HCT116 (cell line): ENCODE measurements around the gene ZNF507. TPM values are rescaled to one million over a fixed set of nuclear protein-coding genes. Genes with fewer than 3 reads are reported as not detected.
A peak's percentile ranks its signal among the peaks of the same experiment; 100 is the strongest.

Experiments used
- ATAC-seq: fragments of 200-7000 bp; cut with Tn5 transposase; 2 replicates; pipeline ENCODE4 v1.9.1; 2020; ENCODE audit warnings: mild to moderate bottlenecking, moderate library complexity
- BruUV-seq: library from RNA; stranded (reverse); fragments of 400-500 nt; replicated peaks from 2 replicates; lab custom pipeline; 2021; lab: Mats Ljungman, UMichigan
- CTCF ChIA-PET: fragments of 300-600 bp; sonication (Branson Sonifier 250); formaldehyde crosslinking; loops from one replicate; lab custom pipeline; 2021; ENCODE audit warnings: antibody characterized with exemption; lab: Charles Lee
- POLR2A ChIA-PET: fragments of 300-600, 350-600 bp; sonication (Branson Sonifier 250); formaldehyde crosslinking; loops from one replicate; lab custom pipeline; 2021; ENCODE audit warnings: antibody characterized with exemption; lab: Charles Lee
- RAD21 ChIA-PET, 2 experiments: fragments of 300-600 bp; sonication (Branson Sonifier 250); formaldehyde crosslinking; loops; one replicate each; lab custom pipeline; 2023; ENCODE audit warnings: low total read pairs in 2 of 2; ENCODE audit not compliant: uncharacterized antibody in 2 of 2, unreplicated experiment in 2 of 2, low non-redundant PET in 1 of 2; lab: Charles Lee
- DNase-seq: peaks from one replicate; pipeline ENCODE4 v3.0.0-alpha.2; 2010; ENCODE audit warnings: low read depth, low spot score
- H2AFZ ChIP-seq: fragments of 200-600 bp; shearing (Covaris generic), sonication (generic); 2 replicates; pipeline ENCODE4 v1.6.1; 2017; ENCODE audit warnings: low read depth, mixed run types, mixed read lengths, antibody characterized with exemption, low read length; ENCODE audit not compliant: poor library complexity, severe bottlenecking
- H3K27ac ChIP-seq: 2 replicates; pipeline ENCODE4 v1.5.1; 2012; ENCODE audit warnings: low read depth, low read length
- H3K27me3 ChIP-seq: fragments of 200-600 bp; sonication (generic); 2 replicates; pipeline ENCODE4 v1.6.1; 2016; ENCODE audit warnings: mixed run types, low read length, mixed read lengths; ENCODE audit not compliant: insufficient read depth
- H3K36me3 ChIP-seq, 2 experiments: fragments of 200-500 bp in 1 of 2; fragments of 200-600 bp in 1 of 2; sonication (Bioruptor generic) in 1 of 2; sonication (generic) in 1 of 2; 2 replicates each; pipeline versions ENCODE4 v1.5.1 to v1.6.1; 2014 to 2016; ENCODE audit warnings: low read length in 2 of 2, inconsistent platforms in 1 of 2, mixed read lengths in 1 of 2, mixed run types in 1 of 2; ENCODE audit not compliant: insufficient read depth in 2 of 2, control insufficient read depth in 1 of 2
- H3K4me1 ChIP-seq, 2 experiments: fragments of 200-600 bp in 1 of 2; sonication (generic) in 1 of 2; 2 replicates each; pipeline versions ENCODE4 v1.5.1 to v1.6.1; 2012 to 2017; ENCODE audit warnings: low read length in 2 of 2, inconsistent platforms in 1 of 2, mild to moderate bottlenecking in 1 of 2, mixed read lengths in 1 of 2, mixed run types in 1 of 2, moderate library complexity in 1 of 2; ENCODE audit not compliant: insufficient read depth in 2 of 2, control insufficient read depth in 1 of 2
- H3K4me2 ChIP-seq: fragments of 200-600 bp; sonication (generic); 2 replicates; pipeline ENCODE4 v1.6.1; 2017; ENCODE audit warnings: mixed run types, low read length, mixed read lengths
- H3K4me3 ChIP-seq, 2 experiments: fragments of 200-600 bp in 1 of 2; sonication (generic) in 1 of 2; replicated peaks in 1 of 2; 2 replicates each; pipeline ENCODE4 v1.5.1; 2011 to 2016; ENCODE audit warnings: low read length in 2 of 2, control low read depth in 1 of 2, low read depth in 1 of 2, mild to moderate bottlenecking in 1 of 2, mixed read lengths in 1 of 2, mixed run types in 1 of 2
- H3K79me2 ChIP-seq: fragments of 200-600 bp; sonication (generic); 2 replicates; pipeline ENCODE4 v1.6.1; 2017; ENCODE audit warnings: mild to moderate bottlenecking, mixed run types, low read length, moderate library complexity, mixed read lengths; ENCODE audit not compliant: insufficient read depth
- H3K9ac ChIP-seq: fragments of 200-600 bp; sonication (generic); 2 replicates; pipeline ENCODE4 v1.6.1; 2016; ENCODE audit warnings: low read length, mixed read lengths
- H3K9me2 ChIP-seq: fragments of 200-600 bp; sonication (generic), shearing (Covaris generic); 2 replicates; pipeline ENCODE4 v1.6.1; 2017; ENCODE audit warnings: mixed run types, mild to moderate bottlenecking, moderate library complexity; ENCODE audit not compliant: insufficient read depth
- H3K9me3 ChIP-seq, 2 experiments: fragments of 200-500 bp in 1 of 2; fragments of 200-600 bp in 1 of 2; sonication (Bioruptor generic) in 1 of 2; sonication (generic) in 1 of 2; 2 replicates each; pipeline ENCODE4 v1.6.1; 2014 to 2017; ENCODE audit warnings: low read length in 2 of 2, mixed read lengths in 2 of 2, inconsistent platforms in 1 of 2, low read depth in 1 of 2, mild to moderate bottlenecking in 1 of 2, mixed run types in 1 of 2, moderate library complexity in 1 of 2; ENCODE audit not compliant: control insufficient read depth in 1 of 2, insufficient read depth in 1 of 2
- H4K20me1 ChIP-seq: fragments of 200-600 bp; sonication (generic), shearing (Covaris generic); 2 replicates; pipeline ENCODE4 v1.6.1; 2017; ENCODE audit warnings: mixed run types, mild to moderate bottlenecking, moderate library complexity; ENCODE audit not compliant: insufficient read depth
- ATF3 ChIP-seq: IDR thresholded peaks from 2 replicates; pipeline ENCODE4 v1.6.1; 2012
- CBX3 ChIP-seq: IDR thresholded peaks from 2 replicates; pipeline ENCODE4 v1.6.1; 2012; ENCODE audit warnings: low read depth
- CEBPB ChIP-seq: IDR thresholded peaks from 2 replicates; pipeline ENCODE4 v1.6.1; 2012; ENCODE audit warnings: low read depth
- CTCF ChIP-seq, 3 experiments: fragments of 200-600 bp in 1 of 3; sonication (generic) in 1 of 3; IDR thresholded peaks in 2 of 3; conservative IDR thresholded peaks in 1 of 3; 2 replicates each; pipeline ENCODE4 v1.5.1; 2012 to 2017; ENCODE audit warnings: low read depth in 2 of 3, low read length in 2 of 3, antibody characterized with exemption in 1 of 3, borderline replicate concordance in 1 of 3, control low read depth in 1 of 3, mild to moderate bottlenecking in 1 of 3, mixed read lengths in 1 of 3, mixed run types in 1 of 3, moderate library complexity in 1 of 3; ENCODE audit not compliant: insufficient read depth in 1 of 3
- EGR1 ChIP-seq: IDR thresholded peaks from 2 replicates; pipeline ENCODE4 v1.6.1; 2012; ENCODE audit warnings: low read depth
- EZH2 ChIP-seq: fragments of 200-600 bp; sonication (generic); IDR thresholded peaks from 2 replicates; pipeline ENCODE4 v1.6.1; 2017; ENCODE audit warnings: antibody characterized with exemption, mixed run types
- EZH2phosphoT487 ChIP-seq: fragments of 200-600 bp; IDR thresholded peaks from 2 replicates; pipeline ENCODE4 v1.6.1; 2018; ENCODE audit warnings: antibody characterized with exemption, borderline replicate concordance
- FOSL1 ChIP-seq: IDR thresholded peaks from 2 replicates; pipeline ENCODE4 v1.6.1; 2012; ENCODE audit warnings: low read depth
- MAX ChIP-seq: IDR thresholded peaks from 2 replicates; pipeline ENCODE4 v1.6.1; 2012
- POLR2A ChIP-seq: IDR thresholded peaks from 2 replicates; pipeline ENCODE4 v1.7.0; 2011; ENCODE audit warnings: borderline replicate concordance; ENCODE audit not compliant: insufficient read depth, insufficient read length; ENCODE audit errors: extremely low read depth
- RAD21 ChIP-seq: IDR thresholded peaks from 2 replicates; pipeline ENCODE4 v1.6.1; 2012; ENCODE audit warnings: low read depth, mild to moderate bottlenecking
- REST ChIP-seq: IDR thresholded peaks from 2 replicates; pipeline ENCODE4 v1.6.1; 2012; ENCODE audit warnings: low read depth
- SIN3A ChIP-seq: IDR thresholded peaks from 2 replicates; pipeline ENCODE4 v1.6.1; 2012; ENCODE audit warnings: low read depth
- SP1 ChIP-seq: IDR thresholded peaks from 2 replicates; pipeline ENCODE4 v1.6.1; 2012; ENCODE audit warnings: low read depth
- SRF ChIP-seq: IDR thresholded peaks from 2 replicates; pipeline ENCODE4 v1.6.1; 2012; ENCODE audit warnings: low read depth
- TCF7L2 ChIP-seq: IDR thresholded peaks from 2 replicates; pipeline ENCODE4 v1.7.0; 2011; ENCODE audit warnings: borderline replicate concordance, inconsistent platforms; ENCODE audit not compliant: insufficient read depth, insufficient read length; ENCODE audit errors: extremely low read depth
- YY1 ChIP-seq: IDR thresholded peaks from 2 replicates; pipeline ENCODE4 v1.6.1; 2011; ENCODE audit warnings: low read length, low read depth, moderate library complexity, mild to moderate bottlenecking; ENCODE audit not compliant: insufficient replicate concordance; ENCODE audit errors: extremely low read depth
- ZBTB33 ChIP-seq: IDR thresholded peaks from 2 replicates; pipeline ENCODE4 v1.6.1; 2011; ENCODE audit warnings: mild to moderate bottlenecking, low read length, moderate library complexity; ENCODE audit not compliant: insufficient replicate concordance; ENCODE audit errors: extremely low read depth
- ZFX ChIP-seq: fragments of 450-650 bp; IDR thresholded peaks from 2 replicates; pipeline ENCODE4 v1.6.1; 2017
- ZNF274 ChIP-seq: fragments of 200-500 bp; sonication (Bioruptor generic); IDR thresholded peaks from 2 replicates; pipeline ENCODE4 v1.6.1; 2014; ENCODE audit warnings: mild to moderate bottlenecking, low read depth, low read length, inconsistent platforms
- intact Hi-C: fragments of 100-400 bp; cut with micrococcal nuclease; formaldehyde crosslinking; loops from 2 replicates; pipeline ENCODE4 v1.10.0; 2022
- total RNA-seq: library from RNA; stranded (reverse); gene quantifications from one replicate; pipeline ENCODE4 v1.2.1, GENCODE V29; 2021; ENCODE audit not compliant: unreplicated experiment

The ZNF507 gene
- total RNA-seq, 1 experiment from 2014 or later, result 27.4 TPM

- CTCF ChIA-PET, result no interaction called here
- no peak for ATAC-seq
These were observed 8.9 kb downstream of the ZNF507 start for GRCh38 chr19:32354345-32354744.

More at GRCh38 chr19:32354345-32354744, 8.9 kb downstream of the ZNF507 start:
- no peaks in the 10 kb centered on the region for H3K9me2 ChIP-seq
- H3K4me3 ChIP-seq, result no peak overlapping the region
- TSS peak; percentile 5 for BruUV-seq
- H3K4me2 ChIP-seq, result no peak overlapping the region
- H4K20me1 ChIP-seq, result peaks cover 7% of the 10 kb centered on the region; the same call in 1 of the 2 replicates
- TF ChIP-seq CTCF (IDR thresholded peaks at IDR 0.05 in 2 of 3, conservative IDR thresholded peaks at IDR 0.05 in 1 of 3; ENCODE audit: borderline replicate concordance in 1 of 3, insufficient read depth in 1 of 3, low read depth in 2 of 3, low read length in 2 of 3) (no peak), EZH2phosphoT487 (no peak), FOSL1 (no peak), REST (no peak), MAX (no peak), CEBPB (no peak), EGR1 (no peak), SP1 (no peak), YY1 (no peak), ATF3 (no peak), TCF7L2 (no peak), ZFX (no peak), POLR2A (no peak), EZH2 (no peak), ZNF274 (no peak), RAD21 (no peak), CBX3 (no peak), SRF (no peak), SIN3A (no peak), ZBTB33 (no peak)
- no peak for DNase-seq
- ChIA-PET POLR2A (no interaction called here), RAD21 (no interaction called here)
- peaks cover 57 to 61% of the 10 kb centered on the region in 2 experiments; a peak in 3 of 4 replicates for H3K36me3 ChIP-seq
- no peaks in the 10 kb centered on the region for H3K9me3 ChIP-seq
- intact Hi-C loops, result no loop called here
- no peaks in the 10 kb centered on the region for H3K27me3 ChIP-seq
- no peak overlapping the region for H2AFZ ChIP-seq
- peaks cover 21 to 27% of the 10 kb centered on the region in 2 experiments for H3K4me1 ChIP-seq
- peaks cover 76% of the 10 kb centered on the region for H3K79me2 ChIP-seq
- H3K9ac ChIP-seq, result no peak overlapping the region
- H3K27ac ChIP-seq, result no peak overlapping the region
